GM21367 (cell line): ENCODE results near the gene CSF3R.
"Not testable (repeated sequence)": the region's sequence is repeated elsewhere in the genome, so short reads cannot be mapped to it uniquely, and the experiment has no call there.

Source experiments
- ATAC-seq: cut with Tn5 transposase; IDR thresholded peaks from one replicate; pipeline ENCODE4 v1.9.1; 2021; ENCODE audit not compliant: unreplicated experiment

The CSF3R gene

GRCh38 chr1:36513676-36514473 is 31.2 kb upstream of the CSF3R start:
- ATAC-seq, result no peak

- ATAC-seq, result no peak
Measured at GRCh38 chr1:36512842-36513241, 30.1 kb upstream of the CSF3R start.

- ATAC-seq, result no peak
Measured at GRCh38 chr1:36511804-36512798, 29.4 kb upstream of the CSF3R start.

- not testable (repeated sequence) for ATAC-seq
Measured at GRCh38 chr1:36511220-36511619, 28.5 kb upstream of the CSF3R start.

GRCh38 chr1:36510418-36510817 is 27.7 kb upstream of the CSF3R start:
- ATAC-seq, result no peak

- ATAC-seq, result no peak
Measured at GRCh38 chr1:36508257-36508656, 25.5 kb upstream of the CSF3R start.

GRCh38 chr1:36506276-36506920 is 23.7 kb upstream of the CSF3R start:
- ATAC-seq, result no peak

GRCh38 chr1:36503733-36504132 is 21.0 kb upstream of the CSF3R start:
- no peak for ATAC-seq

- no peak for ATAC-seq
Measured at GRCh38 chr1:36503159-36503558, 20.4 kb upstream of the CSF3R start.

GRCh38 chr1:36502616-36503015 is 19.9 kb upstream of the CSF3R start:
- no peak for ATAC-seq

GRCh38 chr1:36501911-36502310 is 19.2 kb upstream of the CSF3R start:
- ATAC-seq, result not testable (repeated sequence)

GRCh38 chr1:36497207-36497606 is 14.5 kb upstream of the CSF3R start:
- no peak for ATAC-seq

- no peak for ATAC-seq
Measured at GRCh38 chr1:36494971-36495370, 12.3 kb upstream of the CSF3R start.

GRCh38 chr1:36493524-36493923 is 10.8 kb upstream of the CSF3R start:
- no peak for ATAC-seq

- no peak for ATAC-seq
Measured at GRCh38 chr1:36492491-36492890, 9.8 kb upstream of the CSF3R start.

- not testable (repeated sequence) for ATAC-seq
Measured at GRCh38 chr1:36489258-36490051, 6.7 kb upstream of the CSF3R start.

- no peak for ATAC-seq
Measured at GRCh38 chr1:36487906-36488305, 5.2 kb upstream of the CSF3R start.

- ATAC-seq, result not testable (repeated sequence)
Measured at GRCh38 chr1:36487336-36487725, 4.6 kb upstream of the CSF3R start.

GRCh38 chr1:36486439-36487335 is 4.0 kb upstream of the CSF3R start:
- ATAC-seq, result no peak

GRCh38 chr1:36486093-36486438 is 3.4 kb upstream of the CSF3R start:
- no peak for ATAC-seq
